BLaER1 treated with 17β-estradiol and CSF1 and Interleukin-3, amounts not matched to agents 10 nM and 100 nM (cell line): Measurements from ENCODE around the gene PLEKHO1.
A peak's percentile ranks its signal among the peaks of the same experiment; 100 is the strongest.
"Not testable (repeated sequence)": the region's sequence is repeated elsewhere in the genome, so short reads cannot be mapped to it uniquely, and the experiment has no call there.

Experiments used
- H3K27ac ChIP-seq, 11 experiments: shearing (Covaris generic); formaldehyde crosslinking; 2 replicates each; pipeline ENCODE4 v1.8.1; 2022
- H3K27me3 ChIP-seq, 11 experiments: shearing (Covaris generic); formaldehyde crosslinking; 2 replicates each; pipeline ENCODE4 v1.8.1; 2022
- H3K36me3 ChIP-seq, 11 experiments: shearing (Covaris generic); formaldehyde crosslinking; 2 replicates each; pipeline ENCODE4 v1.8.1; 2022
- H3K4me1 ChIP-seq, 10 experiments: shearing (Covaris generic); formaldehyde crosslinking; 2 replicates each; pipeline ENCODE4 v1.8.1; 2022
- H3K4me2 ChIP-seq, 11 experiments: shearing (Covaris generic); formaldehyde crosslinking; 2 replicates each; pipeline ENCODE4 v1.8.1; 2022
- H3K4me3 ChIP-seq, 10 experiments: shearing (Covaris generic); formaldehyde crosslinking; 2 replicates each; pipeline ENCODE4 v1.8.1; 2022
- H3K9ac ChIP-seq, 11 experiments: shearing (Covaris generic); formaldehyde crosslinking; 2 replicates each; pipeline ENCODE4 v1.8.1; 2022
- H3K9me3 ChIP-seq, 11 experiments: shearing (Covaris generic); formaldehyde crosslinking; replicated peaks in 1 of 11; 2 replicates each; pipeline ENCODE4 v1.8.1; 2022
- H4K20me1 ChIP-seq, 11 experiments: shearing (Covaris generic); formaldehyde crosslinking; 2 replicates each; pipeline ENCODE4 v1.8.1; 2022
- Cebpa-rat ChIP-seq, 11 experiments: shearing (Covaris generic); IDR thresholded peaks; 2 replicates each; pipeline ENCODE4 v1.8.1; 2022

Gene PLEKHO1

GRCh38 chr1:150187560-150187931 lies 37.8 kb downstream of the PLEKHO1 start:
- Histone ChIP-seq H3K27me3 (no peaks in the 10 kb centered on the region), H3K4me2 (peak overlapping the region; percentile 41 to 76 (median 59))

GRCh38 chr1:150192012-150192411 lies 42.3 kb downstream of the PLEKHO1 start:
- Histone ChIP-seq H3K4me2 (no peak overlapping the region), H3K27me3 (no peaks in the 10 kb centered on the region), H3K9me3 (no peaks in the 10 kb centered on the region), H4K20me1 (no peaks in the 10 kb centered on the region), H3K9ac (no peak overlapping the region), H3K27ac (no peak overlapping the region), H3K4me1 (peaks cover 8 to 13% (median 10%) of the 10 kb centered on the region in 10 experiments), H3K4me3 (no peak overlapping the region), H3K36me3 (no peaks in the 10 kb centered on the region)
- no peak for TF ChIP-seq Cebpa-rat (IDR thresholded peaks at IDR 0.05)

More at GRCh38 chr1:150187560-150187931, 37.8 kb downstream of the PLEKHO1 start:
- peaks cover 10 to 48% (median 25%) of the 10 kb centered on the region in 10 experiments for H3K4me1 ChIP-seq
- H3K27ac ChIP-seq = peak overlapping the region in 6 of 11 experiments; percentile 79 to 89 (median 86); a peak in 11 of 22 replicates
- no peaks in the 10 kb centered on the region for H3K9me3 ChIP-seq
- no peak overlapping the region for H3K4me3 ChIP-seq
- H3K36me3 ChIP-seq = no peaks in the 10 kb centered on the region
- no peak for TF ChIP-seq Cebpa-rat (IDR thresholded peaks at IDR 0.05)
- H4K20me1 ChIP-seq = no peaks in the 10 kb centered on the region
- peak overlapping the region in 9 of 11 experiments; percentile 1 to 80 (median 38); a peak in 10 of 22 replicates for H3K9ac ChIP-seq

GRCh38 chr1:150194381-150195031 lies 44.8 kb downstream of the PLEKHO1 start:
- H3K27ac ChIP-seq = no peak overlapping the region
- no peaks in the 10 kb centered on the region for H3K27me3 ChIP-seq
- H3K4me3 ChIP-seq = no peak overlapping the region
- H3K9ac ChIP-seq = no peak overlapping the region
- no peaks in the 10 kb centered on the region for H3K36me3 ChIP-seq
- no peak overlapping the region for H3K4me2 ChIP-seq
- no peaks in the 10 kb centered on the region for H3K4me1 ChIP-seq
- no peaks in the 10 kb centered on the region for H3K9me3 ChIP-seq
- no peaks in the 10 kb centered on the region for H4K20me1 ChIP-seq
- no peak for TF ChIP-seq Cebpa-rat (IDR thresholded peaks at IDR 0.05)

- TF ChIP-seq Cebpa-rat (IDR thresholded peaks at IDR 0.05) = no peak
- H3K27ac ChIP-seq = no peak overlapping the region
Measured at GRCh38 chr1:150196417-150196816, 46.7 kb downstream of the PLEKHO1 start.

GRCh38 chr1:150207281-150207971 lies 57.7 kb downstream of the PLEKHO1 start:
- no peak overlapping the region for H3K27ac ChIP-seq

More at GRCh38 chr1:150196417-150196816, 46.7 kb downstream of the PLEKHO1 start:
- H3K4me2 ChIP-seq = no peak overlapping the region
- H3K36me3 ChIP-seq = no peaks in the 10 kb centered on the region; a peak in 1 of 22 replicates
- H3K4me1 ChIP-seq = no peaks in the 10 kb centered on the region
- H4K20me1 ChIP-seq = no peaks in the 10 kb centered on the region
- no peak overlapping the region for H3K4me3 ChIP-seq
- H3K9me3 ChIP-seq = peaks cover 0 to 16% (median 9%) of the 10 kb centered on the region in 11 experiments; a peak in 16 of 22 replicates
- no peak overlapping the region for H3K9ac ChIP-seq
- no peaks in the 10 kb centered on the region for H3K27me3 ChIP-seq

GRCh38 chr1:150208460-150208859 lies 58.7 kb downstream of the PLEKHO1 start:
- not testable (repeated sequence) for H3K4me3 ChIP-seq, H3K36me3 ChIP-seq

More at GRCh38 chr1:150207281-150207971, 57.7 kb downstream of the PLEKHO1 start:
- H3K9ac ChIP-seq = no peak overlapping the region
- no peaks in the 10 kb centered on the region for H4K20me1 ChIP-seq
- no peak for TF ChIP-seq Cebpa-rat (IDR thresholded peaks at IDR 0.05)
- H3K4me1 ChIP-seq = no peaks in the 10 kb centered on the region
- H3K36me3 ChIP-seq = no peaks in the 10 kb centered on the region
- H3K4me2 ChIP-seq = no peak overlapping the region
- H3K9me3 ChIP-seq = no peaks in the 10 kb centered on the region; a peak in 1 of 22 replicates
- H3K27me3 ChIP-seq = no peaks in the 10 kb centered on the region
- no peak overlapping the region for H3K4me3 ChIP-seq

More at GRCh38 chr1:150208460-150208859, 58.7 kb downstream of the PLEKHO1 start:
- not testable (repeated sequence) for H3K9ac ChIP-seq, H3K27me3 ChIP-seq, H3K4me2 ChIP-seq, H4K20me1 ChIP-seq, H3K9me3 ChIP-seq, H3K27ac ChIP-seq, H3K4me1 ChIP-seq
